ENCODE results near the gene ELMO3.

ELMO3 gene

DNA sequence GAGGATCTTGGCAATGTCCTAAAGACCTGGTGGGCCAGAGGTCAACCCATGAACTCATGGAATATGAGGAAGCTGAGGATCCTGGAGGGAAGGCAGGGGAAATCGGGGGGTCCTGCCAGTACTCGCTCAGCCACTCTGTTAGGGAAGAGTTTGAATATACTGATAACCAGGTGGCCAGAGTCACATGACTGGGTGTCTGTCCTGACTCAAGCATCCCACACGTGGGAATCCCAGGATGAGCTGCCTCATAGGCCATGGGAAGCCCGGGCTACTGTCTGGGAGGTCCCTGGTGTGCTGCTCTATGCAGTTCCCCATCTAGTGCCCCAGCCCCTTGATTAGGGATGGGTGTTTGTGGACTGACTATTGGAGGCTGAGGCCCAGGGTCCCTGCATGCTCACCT lies 10.6 kb upstream of the ELMO3 start:
- no peak overlapping the region for H3K4me3 ChIP-seq (ENCODE audit: low read depth, low read length)
- TF ChIP-seq, protein P1, sequence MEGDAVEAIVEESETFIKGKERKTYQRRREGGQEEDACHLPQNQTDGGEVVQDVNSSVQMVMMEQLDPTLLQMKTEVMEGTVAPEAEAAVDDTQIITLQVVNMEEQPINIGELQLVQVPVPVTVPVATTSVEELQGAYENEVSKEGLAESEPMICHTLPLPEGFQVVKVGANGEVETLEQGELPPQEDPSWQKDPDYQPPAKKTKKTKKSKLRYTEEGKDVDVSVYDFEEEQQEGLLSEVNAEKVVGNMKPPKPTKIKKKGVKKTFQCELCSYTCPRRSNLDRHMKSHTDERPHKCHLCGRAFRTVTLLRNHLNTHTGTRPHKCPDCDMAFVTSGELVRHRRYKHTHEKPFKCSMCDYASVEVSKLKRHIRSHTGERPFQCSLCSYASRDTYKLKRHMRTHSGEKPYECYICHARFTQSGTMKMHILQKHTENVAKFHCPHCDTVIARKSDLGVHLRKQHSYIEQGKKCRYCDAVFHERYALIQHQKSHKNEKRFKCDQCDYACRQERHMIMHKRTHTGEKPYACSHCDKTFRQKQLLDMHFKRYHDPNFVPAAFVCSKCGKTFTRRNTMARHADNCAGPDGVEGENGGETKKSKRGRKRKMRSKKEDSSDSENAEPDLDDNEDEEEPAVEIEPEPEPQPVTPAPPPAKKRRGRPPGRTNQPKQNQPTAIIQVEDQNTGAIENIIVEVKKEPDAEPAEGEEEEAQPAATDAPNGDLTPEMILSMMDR (IDR thresholded peaks at IDR 0.05; ENCODE audit: control insufficient read depth, extremely low read depth, insufficient read depth) = no peak
- DNase-seq (ENCODE audit: low read depth) = no peak

DNA sequence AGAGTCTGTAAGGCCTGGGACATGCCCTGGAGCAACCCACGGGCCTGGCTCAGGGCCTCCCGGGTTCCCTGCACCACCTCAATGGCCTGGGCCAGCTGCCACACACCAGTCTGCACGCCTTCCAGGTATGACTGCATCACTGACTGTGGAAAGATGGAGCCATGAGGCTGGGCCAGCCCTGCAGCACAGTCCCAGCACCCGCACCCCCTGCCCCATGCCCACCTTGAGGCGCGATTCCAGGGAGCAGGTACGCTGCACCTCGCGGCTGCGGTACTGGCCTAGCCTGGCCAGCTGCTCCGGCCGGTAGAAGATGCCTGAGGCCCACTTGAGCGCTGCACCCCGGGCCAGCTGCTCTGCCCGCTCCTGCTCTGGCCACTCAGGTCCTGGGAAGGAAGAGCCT lies 10.1 kb upstream of the ELMO3 start:
- H3K4me3 ChIP-seq (ENCODE audit: low read depth, low read length) = no peak overlapping the region
- DNase-seq (ENCODE audit: low read depth) = no peak
- TF ChIP-seq, protein P1 (IDR thresholded peaks at IDR 0.05; ENCODE audit: control insufficient read depth, extremely low read depth, insufficient read depth) = no peak

DNA sequence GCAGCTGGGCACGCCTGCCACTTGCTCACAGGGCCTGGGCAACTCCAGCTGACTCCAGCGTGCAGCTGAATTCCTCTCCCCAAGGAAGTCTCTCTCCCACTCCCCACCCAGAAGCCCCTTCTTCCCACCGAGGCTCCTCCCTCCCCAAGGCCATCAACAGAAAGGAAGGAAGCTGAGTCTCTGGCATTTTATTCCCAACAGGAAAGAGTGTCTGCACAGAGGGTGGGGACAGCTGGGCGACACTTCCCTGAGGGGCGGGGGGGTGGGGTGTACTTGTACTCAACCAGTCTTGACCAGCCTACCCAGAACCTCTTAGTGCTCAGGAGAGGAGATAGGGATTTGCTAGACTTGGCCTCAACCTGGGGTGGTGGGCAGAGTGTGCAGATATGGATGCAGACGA lies 8.9 kb upstream of the ELMO3 start, which contains the start of gene EXOC3L1:
TSS of gene EXOC3L1 (minus strand) at position 96 of the 400 bp plus-strand sequence. CDS start 460 bp downstream, outside the sequence.
- TF ChIP-seq, protein P1 (IDR thresholded peaks at IDR 0.05; ENCODE audit: control insufficient read depth, extremely low read depth, insufficient read depth) = no peak
- H3K4me3 ChIP-seq (ENCODE audit: low read depth, low read length) = no peak within 1 kb of the TSS
- no peak for DNase-seq (ENCODE audit: low read depth)

DNA sequence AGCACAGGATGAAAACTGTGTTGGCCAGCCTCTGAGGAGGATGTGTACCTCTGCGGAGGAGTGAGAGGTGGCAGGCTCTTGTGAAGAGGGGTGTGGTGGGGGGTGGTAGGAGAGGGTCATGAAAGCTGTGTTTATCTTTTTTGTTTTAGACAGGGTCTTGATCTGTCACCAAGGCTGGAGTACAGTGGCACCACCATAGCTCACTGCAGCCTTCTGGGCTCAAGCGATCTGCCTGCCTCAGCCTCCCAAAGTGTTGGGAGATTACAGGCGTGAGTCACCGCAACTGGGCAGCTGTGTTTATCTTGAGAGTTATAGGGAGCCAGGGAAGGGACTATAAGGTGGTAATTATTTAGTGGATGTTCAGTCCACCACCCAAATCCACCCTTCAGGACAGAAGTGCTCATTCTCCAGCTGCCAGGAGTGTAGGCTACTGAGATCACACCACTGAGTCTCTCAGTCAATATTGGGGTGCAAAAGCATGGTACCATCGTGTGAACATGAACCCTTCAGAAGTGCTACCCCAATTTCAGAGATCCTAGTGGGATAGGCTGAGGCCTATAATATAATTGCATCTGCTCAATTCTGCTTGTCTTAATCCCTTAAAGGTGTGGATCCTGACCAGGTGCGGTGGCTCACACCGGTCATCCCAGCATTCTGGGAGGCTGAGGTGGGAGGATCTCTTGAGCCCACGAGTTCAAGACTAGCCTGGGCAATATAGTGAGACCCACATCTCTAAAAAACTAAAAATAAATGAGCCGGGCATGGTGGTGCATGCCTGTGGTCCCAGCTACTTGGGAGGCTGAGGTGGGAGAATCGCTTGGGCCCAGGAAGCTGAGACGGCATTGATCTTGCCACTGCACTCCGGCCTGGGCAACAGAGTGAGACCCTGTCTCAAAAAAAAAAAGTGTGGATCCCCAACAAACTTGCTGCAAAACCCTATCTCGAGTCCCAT lies 8.2 kb upstream of the ELMO3 start:
- no peak overlapping the region for H3K4me3 ChIP-seq (ENCODE audit: low read depth, low read length)

DNA sequence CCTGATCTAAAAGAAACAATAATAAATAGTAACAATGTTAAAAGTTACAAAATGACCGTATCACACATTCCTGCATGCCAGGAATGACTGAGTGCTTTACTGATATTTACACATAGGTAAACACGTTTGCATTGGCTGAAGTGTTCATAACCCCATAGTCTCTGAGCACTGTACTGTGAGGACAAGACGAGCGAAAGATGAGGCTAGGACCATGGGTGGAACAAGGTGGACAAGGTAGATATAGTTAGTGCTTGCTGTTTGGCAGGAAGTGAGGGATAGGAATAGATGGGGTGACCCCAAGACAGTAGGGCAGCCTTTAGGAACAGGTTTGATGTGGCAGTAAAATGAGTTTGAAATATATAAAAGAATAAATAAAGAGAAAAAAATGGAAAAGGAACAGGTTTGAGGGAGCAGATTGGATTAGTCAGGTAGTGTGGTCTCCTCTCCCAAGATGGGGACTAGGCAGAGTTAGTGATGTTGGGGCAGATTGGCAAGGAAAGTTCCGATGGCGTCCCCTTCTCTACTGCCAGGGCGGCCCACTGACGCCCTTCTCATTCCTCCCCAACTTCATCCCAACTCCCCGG lies 7.4 kb upstream of the ELMO3 start:
- TF ChIP-seq, protein P1 (IDR thresholded peaks at IDR 0.05; ENCODE audit: control insufficient read depth, extremely low read depth, insufficient read depth) = no peak
- DNase-seq (ENCODE audit: low read depth) = no peak
- peak overlapping the region; percentile 95 for H3K4me3 ChIP-seq (ENCODE audit: low read depth, low read length)

More for the DNA sequence above, 8.2 kb upstream of the ELMO3 start:
- TF ChIP-seq, protein P1 (IDR thresholded peaks at IDR 0.05; ENCODE audit: control insufficient read depth, extremely low read depth, insufficient read depth) = no peak
- no peak for DNase-seq (ENCODE audit: low read depth)

DNA sequence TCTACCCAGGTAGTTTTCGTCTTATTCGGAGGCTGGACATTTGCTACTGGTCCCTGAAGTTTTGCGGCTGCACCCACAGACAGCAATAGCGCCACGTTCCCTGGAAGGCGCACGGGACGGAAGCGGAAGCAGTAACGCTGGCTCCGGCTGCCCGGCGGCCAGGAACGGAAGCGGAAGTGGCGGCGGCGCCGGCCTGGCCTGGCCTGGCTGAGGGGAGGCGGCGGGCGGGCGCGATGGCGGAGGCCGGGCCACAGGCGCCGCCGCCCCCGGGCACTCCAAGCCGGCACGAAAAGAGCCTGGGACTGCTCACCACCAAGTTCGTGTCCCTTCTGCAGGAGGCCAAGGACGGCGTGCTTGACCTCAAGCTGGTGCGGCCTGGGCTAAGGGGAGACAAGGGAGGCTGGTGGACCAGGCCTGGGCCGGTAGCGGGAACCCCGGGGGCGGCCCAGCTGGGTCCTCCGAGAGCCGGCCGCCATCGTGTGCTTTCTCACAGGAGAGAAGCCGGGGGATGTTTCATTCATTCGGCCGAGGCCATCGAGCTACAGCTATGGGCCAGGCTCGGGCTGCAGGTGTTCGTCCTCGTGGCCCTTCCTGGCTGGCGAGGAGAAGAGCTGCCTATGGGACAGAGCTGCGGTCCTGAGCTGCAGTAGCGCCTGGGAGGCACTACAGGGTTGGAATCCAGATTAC lies 6.8 kb upstream of the ELMO3 start, which contains the start of gene E2F4:
TSS of gene E2F4 (plus strand) at position 161 of the 687 bp plus-strand sequence. CDS start at position 234, 73 bp downstream.
- peak; percentile 77 for DNase-seq (ENCODE audit: low read depth)
- peak within 1 kb of the TSS; percentile 95 for H3K4me3 ChIP-seq (ENCODE audit: low read depth, low read length)
- TF ChIP-seq, protein P1 (IDR thresholded peaks at IDR 0.05; ENCODE audit: control insufficient read depth, extremely low read depth, insufficient read depth) = no peak

Measured in LNCaP clone FGC (cell line).